GM23248 (cell line): ENCODE data around the gene TNFRSF1A. TPM values are rescaled to one million over a fixed set of nuclear protein-coding genes. Genes with fewer than 3 reads are reported as not detected.

Experiments used
- DNase-seq: peaks from one replicate; pipeline ENCODE4 v3.0.0-alpha.2; 2015
- H2AFZ ChIP-seq: fragments of 200-600 bp; sonication (generic); 2 replicates; pipeline ENCODE4 v1.6.1; 2016; ENCODE audit warnings: antibody characterized with exemption
- H3F3A ChIP-seq: fragments of 200-600 bp; sonication (generic); 2 replicates; pipeline ENCODE4 v1.6.1; 2016; ENCODE audit warnings: mild to moderate bottlenecking, antibody characterized with exemption, mixed run types; ENCODE audit not compliant: insufficient read depth
- H3K27ac ChIP-seq: fragments of 200-600 bp; sonication (generic); 2 replicates; pipeline ENCODE4 v1.5.1; 2016; ENCODE audit warnings: mild to moderate bottlenecking
- H3K27me3 ChIP-seq: fragments of 200-600 bp; sonication (generic); replicated peaks from 2 replicates; pipeline ENCODE4 v1.6.1; 2016; ENCODE audit warnings: mild to moderate bottlenecking; ENCODE audit not compliant: insufficient read depth
- H3K36me3 ChIP-seq: fragments of 200-600 bp; sonication (generic); 2 replicates; pipeline ENCODE4 v1.6.1; 2016; ENCODE audit warnings: low read depth, mild to moderate bottlenecking
- H3K4me1 ChIP-seq: fragments of 200-600 bp; sonication (generic); 2 replicates; pipeline ENCODE4 v1.6.1; 2016; ENCODE audit warnings: mild to moderate bottlenecking; ENCODE audit not compliant: insufficient read depth
- H3K4me2 ChIP-seq: fragments of 200-600 bp; sonication (generic); one replicate; pipeline ENCODE4 v1.6.1; 2016; ENCODE audit warnings: mild to moderate bottlenecking; ENCODE audit not compliant: unreplicated experiment
- H3K4me3 ChIP-seq: fragments of 200-600 bp; sonication (generic); 2 replicates; pipeline ENCODE4 v1.5.1; 2016; ENCODE audit warnings: mild to moderate bottlenecking
- H3K79me2 ChIP-seq: fragments of 200-600 bp; sonication (generic); 2 replicates; pipeline ENCODE4 v1.6.1; 2016; ENCODE audit warnings: mild to moderate bottlenecking; ENCODE audit not compliant: insufficient read depth
- H3K9ac ChIP-seq: fragments of 200-600 bp; sonication (generic); 2 replicates; pipeline ENCODE4 v1.6.1; 2016; ENCODE audit warnings: mild to moderate bottlenecking
- H3K9me2 ChIP-seq: fragments of 200-600 bp; sonication (generic); 2 replicates; pipeline ENCODE4 v1.6.1; 2016; ENCODE audit warnings: mixed run types, mild to moderate bottlenecking, moderate library complexity; ENCODE audit not compliant: insufficient read depth
- H3K9me3 ChIP-seq: fragments of 200-600 bp; sonication (generic); one replicate; pipeline ENCODE4 v1.6.1; 2017; ENCODE audit warnings: low read depth
- H4K20me1 ChIP-seq: fragments of 200-600 bp; sonication (generic); 2 replicates; pipeline ENCODE4 v1.6.0; 2016; ENCODE audit not compliant: insufficient read depth
- EZH2 ChIP-seq: fragments of 200-600 bp; sonication (generic); IDR thresholded peaks from 2 replicates; pipeline ENCODE4 v1.6.1; 2018; ENCODE audit warnings: antibody characterized with exemption, mild to moderate bottlenecking; ENCODE audit not compliant: insufficient read depth, poor library complexity, severe bottlenecking
- EZH2phosphoT487 ChIP-seq: fragments of 200-600 bp; sonication (generic); IDR thresholded peaks from 2 replicates; pipeline ENCODE4 v1.6.1; 2018; ENCODE audit warnings: antibody characterized with exemption, moderate library complexity, mild to moderate bottlenecking, low read depth; ENCODE audit not compliant: insufficient read depth
- WGBS, 2 experiments: methylation state at CpG; one replicate each; pipeline ENCODE4 v1.1.6; 2015 to 2017; ENCODE audit warnings: low lambda C conversion rate in 2 of 2, low coverage in 1 of 2; ENCODE audit errors: missing lambda C conversion rate in 2 of 2; 5-methylcytosine and 5-hydroxymethylcytosine counted together
- in situ Hi-C: fragments of 300-500 bp; cut with MboI; formaldehyde crosslinking; loops from 2 replicates; pipeline ENCODE4 v1.15.0; 2020
- polyA plus RNA-seq: library from polyadenylated mRNA; unstranded; fragments of >200 nt; fragmentation: Nextera tagmentation; extraction: Ambion mirVana; gene quantifications from 2 replicates; pipeline ENCODE4 v1.2.1, GENCODE V29; 2016
- total RNA-seq: library from RNA; depleted of rRNA; stranded (reverse); fragments of >200 nt; shearing (Covaris generic); gene quantifications from 2 replicates; pipeline ENCODE4 v1.2.3, GENCODE V29; 2014

Gene TNFRSF1A
- total and polyA plus RNA-seq, 2 experiments from 2014 or later, result 183 to 343 TPM

DNA sequence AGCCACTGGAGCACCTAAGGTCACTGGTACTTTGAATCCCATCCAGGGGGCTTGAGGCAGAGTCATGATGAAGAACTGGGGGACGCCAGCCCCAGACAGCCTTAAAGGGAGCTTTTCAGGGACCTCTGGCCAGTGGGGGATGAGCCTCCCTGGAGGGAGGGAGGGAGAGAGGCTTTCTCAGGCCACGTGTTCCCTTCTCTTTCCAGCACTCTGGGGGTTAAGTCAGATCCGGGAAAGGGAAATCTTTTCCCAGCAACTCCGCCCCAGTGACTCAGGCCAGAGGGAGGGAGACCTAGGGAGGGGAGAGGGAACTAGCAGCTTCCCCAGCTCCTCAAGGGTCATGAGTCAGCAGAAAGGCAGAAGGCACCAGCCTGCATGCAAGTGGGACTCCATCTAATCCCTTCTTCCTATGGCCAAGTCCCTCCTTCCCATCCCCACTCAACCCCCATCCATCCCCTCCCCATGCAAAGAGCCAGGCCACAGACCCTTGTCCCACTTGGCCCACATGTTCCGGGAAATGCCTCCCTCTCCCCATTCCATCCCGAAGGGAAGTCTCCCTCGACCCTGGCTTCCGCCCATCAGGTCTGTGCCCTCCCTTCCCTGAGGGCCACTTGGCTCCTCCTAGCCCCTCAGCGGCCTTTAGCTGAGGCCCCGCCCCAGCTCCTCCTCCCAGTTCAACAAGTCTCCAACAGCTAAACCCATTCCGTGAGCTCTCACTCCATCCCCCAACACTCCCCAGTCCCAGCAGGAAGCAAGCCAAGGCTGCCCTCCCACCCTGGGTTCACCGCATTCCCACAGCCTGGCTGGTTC is 5.6 kb downstream of the TNFRSF1A start:
- WGBS, 2 experiments, result 0 to 1% methylated on average over 9 to 12 of the region's 12 CpGs
- Histone ChIP-seq H3K4me1 (peaks cover 71% of the 10 kb centered on the region), H3K27me3 (no peaks in the 10 kb centered on the region), H3K27ac (peak overlapping the region; percentile 100), H3F3A (peaks cover 83% of the 10 kb centered on the region), H4K20me1 (peaks cover 8% of the 10 kb centered on the region; the same call in 1 of the 2 replicates), H3K9me3 (no peaks in the 10 kb centered on the region), H2AFZ (no peak overlapping the region), H3K36me3 (peaks cover 19% of the 10 kb centered on the region), H3K4me2 (peak overlapping the region; percentile 99), H3K9ac (peak overlapping the region; percentile 99), H3K4me3 (peak overlapping the region; percentile 98), H3K79me2 (peaks cover 80% of the 10 kb centered on the region), H3K9me2 (no peaks in the 10 kb centered on the region)
- no peak for TF ChIP-seq EZH2
- no peak for TF ChIP-seq EZH2phosphoT487
- peak; percentile 100 for DNase-seq
- in situ Hi-C loops, result no loop called here

DNA sequence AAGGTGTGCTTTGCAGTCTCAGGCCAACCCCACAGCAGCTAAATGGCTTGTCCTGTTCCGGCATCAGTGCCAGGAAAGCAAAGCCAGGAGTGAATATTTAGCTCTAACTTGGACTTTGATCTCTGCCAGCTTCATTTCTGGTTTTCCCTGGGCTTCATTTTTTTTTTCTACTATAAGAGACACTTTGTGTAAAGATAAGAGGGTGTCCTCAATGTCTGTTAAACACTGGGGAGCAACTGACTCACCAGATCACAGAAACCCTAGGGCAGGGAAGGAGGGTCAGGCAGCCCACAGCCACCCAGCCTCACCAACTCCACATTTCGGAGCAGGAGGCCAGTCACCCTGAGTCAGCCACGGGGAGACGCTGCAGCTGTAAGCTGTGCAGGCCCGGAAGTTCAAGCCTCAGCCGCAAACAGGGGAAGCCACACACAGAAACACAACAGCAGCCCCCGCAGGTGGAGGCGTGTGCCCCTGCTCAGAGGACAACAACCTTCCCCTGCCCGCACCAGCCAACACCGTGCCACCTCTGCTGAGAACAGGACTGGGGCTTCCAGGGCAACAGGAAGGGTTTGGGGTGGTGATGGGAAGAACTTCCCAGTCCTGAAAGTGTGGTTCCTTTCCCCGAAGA is 6.3 kb downstream of the TNFRSF1A start:
- peaks cover 87% of the 10 kb centered on the region for H3F3A ChIP-seq
- peaks cover 80% of the 10 kb centered on the region for H3K79me2 ChIP-seq
- no peak overlapping the region for H2AFZ ChIP-seq
- no peaks in the 10 kb centered on the region for H3K27me3 ChIP-seq
- DNase-seq, result peak; percentile 96
- peaks cover 72% of the 10 kb centered on the region for H3K4me1 ChIP-seq
- H3K4me2 ChIP-seq, result peak overlapping the region; percentile 99
- peaks cover 26% of the 10 kb centered on the region for H3K36me3 ChIP-seq
- H3K9ac ChIP-seq, result peak overlapping the region; percentile 99
- peak overlapping the region; percentile 100 for H3K27ac ChIP-seq
- no peaks in the 10 kb centered on the region for H3K9me2 ChIP-seq
- TF ChIP-seq EZH2phosphoT487, result no peak
- TF ChIP-seq EZH2, result no peak
- H3K4me3 ChIP-seq, result peak overlapping the region; percentile 98
- peaks cover 8% of the 10 kb centered on the region; the same call in 1 of the 2 replicates for H4K20me1 ChIP-seq
- WGBS, 2 experiments, result 1 to 2% methylated on average over 11 of the region's 11 CpGs
- in situ Hi-C loops, result no loop called here
- no peaks in the 10 kb centered on the region for H3K9me3 ChIP-seq

DNA sequence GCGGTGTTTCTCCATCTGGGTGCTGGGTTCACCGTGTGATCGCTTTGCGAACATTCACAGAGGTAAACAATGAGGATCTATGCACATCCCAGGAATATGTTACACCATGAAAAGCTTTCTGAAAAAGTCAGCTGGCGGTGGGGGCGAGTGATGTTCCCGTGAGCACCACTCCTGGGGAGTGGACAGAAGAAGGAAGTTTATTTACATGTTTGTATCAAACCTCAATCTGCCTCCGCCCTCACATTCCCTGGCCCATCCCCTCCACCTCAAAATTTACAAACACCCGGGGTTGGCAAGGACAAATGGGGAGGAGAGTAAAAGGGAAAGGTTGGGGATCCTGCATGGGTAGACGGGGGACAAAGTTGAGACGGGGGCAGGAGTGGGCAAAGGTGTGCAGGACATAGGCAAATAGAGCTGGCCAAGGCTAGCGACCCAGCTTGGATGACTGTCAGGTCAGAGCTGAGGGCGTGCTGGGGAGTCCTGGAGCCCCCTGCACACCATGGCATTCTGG is 6.9 kb downstream of the TNFRSF1A start:
- Histone ChIP-seq H3K9me3 (no peaks in the 10 kb centered on the region), H3K9ac (peak overlapping the region; percentile 99), H3K9me2 (no peaks in the 10 kb centered on the region), H3K4me1 (peaks cover 72% of the 10 kb centered on the region), H3K4me2 (peak overlapping the region; percentile 99), H3K27me3 (no peaks in the 10 kb centered on the region), H4K20me1 (peaks cover 8% of the 10 kb centered on the region; the same call in 1 of the 2 replicates), H3K36me3 (peaks cover 31% of the 10 kb centered on the region), H3K27ac (peak overlapping the region; percentile 100), H3F3A (peaks cover 83% of the 10 kb centered on the region), H3K79me2 (peaks cover 80% of the 10 kb centered on the region), H3K4me3 (peak overlapping the region; percentile 98), H2AFZ (no peak overlapping the region)
- in situ Hi-C loops, result no loop called here
- TF ChIP-seq EZH2phosphoT487 (no peak), EZH2 (no peak)
- 13 to 16% methylated on average over 13 of the region's 13 CpGs for WGBS, 2 experiments
- peak; percentile 48 for DNase-seq

DNA sequence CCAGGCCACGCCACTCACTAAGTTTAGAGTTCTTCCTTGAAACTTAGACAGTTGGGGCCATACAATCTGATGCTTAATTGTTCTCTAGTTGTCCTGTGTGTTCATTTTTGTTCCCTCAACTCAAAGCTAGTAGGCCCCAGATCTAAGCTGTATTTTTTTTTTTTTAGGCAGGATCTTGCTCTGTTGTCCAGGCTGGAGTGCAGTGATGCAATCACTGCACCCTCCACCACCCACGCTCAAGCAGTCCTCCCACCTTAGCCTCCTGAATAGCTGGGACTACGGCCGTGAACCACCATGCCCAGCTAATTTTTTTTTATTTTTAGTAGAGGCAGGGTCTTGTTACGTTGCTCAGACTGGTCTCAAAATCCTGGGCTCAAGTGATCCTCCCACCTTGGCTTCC is 7.5 kb downstream of the TNFRSF1A start:
- Histone ChIP-seq H3K9me3 (no peaks in the 10 kb centered on the region), H3F3A (peaks cover 78% of the 10 kb centered on the region), H3K4me1 (peaks cover 72% of the 10 kb centered on the region), H2AFZ (no peak overlapping the region), H3K36me3 (peaks cover 37% of the 10 kb centered on the region), H3K79me2 (peaks cover 80% of the 10 kb centered on the region), H3K27me3 (no peaks in the 10 kb centered on the region), H4K20me1 (peaks cover 8% of the 10 kb centered on the region; the same call in 1 of the 2 replicates), H3K9ac (peak overlapping the region; percentile 99), H3K4me2 (peak overlapping the region; percentile 99), H3K9me2 (no peaks in the 10 kb centered on the region), H3K27ac (peak overlapping the region; percentile 100), H3K4me3 (peak overlapping the region; percentile 98)
- DNase-seq, result no peak
- in situ Hi-C loops, result no loop called here
- 48 to 52% methylated on average over 5 of the region's 5 CpGs for WGBS, 2 experiments
- TF ChIP-seq EZH2 (no peak), EZH2phosphoT487 (no peak)
